Measurements from ENCODE around the gene SIX2. TPM values are rescaled to one million over a fixed set of nuclear protein-coding genes. Genes with fewer than 3 reads are reported as not detected.
A peak's percentile ranks its signal among the peaks of the same experiment; 100 is the strongest.

Gene SIX2
- total RNA-seq, 1 donor from 2014 or later = 22.2 TPM

DNA sequence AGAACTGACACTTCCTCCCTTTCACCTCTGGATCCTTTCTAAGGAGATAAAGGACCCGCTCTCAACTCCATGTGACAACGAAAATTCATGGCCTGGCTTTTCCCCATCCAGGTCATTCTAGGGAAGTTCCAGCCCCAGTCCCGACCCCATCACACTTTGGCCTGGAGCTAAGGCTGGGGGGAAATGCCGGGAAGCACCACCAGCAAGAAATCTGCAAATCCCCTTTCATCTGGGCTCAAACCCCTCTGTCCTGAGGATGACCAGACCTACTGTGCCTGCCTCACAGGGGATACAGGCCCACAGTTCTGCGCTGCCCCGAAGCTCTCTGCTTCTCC is 1.3 kb downstream of the SIX2 start:
- TF ChIP-seq, protein P1, sequence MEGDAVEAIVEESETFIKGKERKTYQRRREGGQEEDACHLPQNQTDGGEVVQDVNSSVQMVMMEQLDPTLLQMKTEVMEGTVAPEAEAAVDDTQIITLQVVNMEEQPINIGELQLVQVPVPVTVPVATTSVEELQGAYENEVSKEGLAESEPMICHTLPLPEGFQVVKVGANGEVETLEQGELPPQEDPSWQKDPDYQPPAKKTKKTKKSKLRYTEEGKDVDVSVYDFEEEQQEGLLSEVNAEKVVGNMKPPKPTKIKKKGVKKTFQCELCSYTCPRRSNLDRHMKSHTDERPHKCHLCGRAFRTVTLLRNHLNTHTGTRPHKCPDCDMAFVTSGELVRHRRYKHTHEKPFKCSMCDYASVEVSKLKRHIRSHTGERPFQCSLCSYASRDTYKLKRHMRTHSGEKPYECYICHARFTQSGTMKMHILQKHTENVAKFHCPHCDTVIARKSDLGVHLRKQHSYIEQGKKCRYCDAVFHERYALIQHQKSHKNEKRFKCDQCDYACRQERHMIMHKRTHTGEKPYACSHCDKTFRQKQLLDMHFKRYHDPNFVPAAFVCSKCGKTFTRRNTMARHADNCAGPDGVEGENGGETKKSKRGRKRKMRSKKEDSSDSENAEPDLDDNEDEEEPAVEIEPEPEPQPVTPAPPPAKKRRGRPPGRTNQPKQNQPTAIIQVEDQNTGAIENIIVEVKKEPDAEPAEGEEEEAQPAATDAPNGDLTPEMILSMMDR (IDR thresholded peaks at IDR 0.05) = no peak
- Histone ChIP-seq H3K4me1 (peaks cover 5 to 17% of the 10 kb centered on the region in 2 donors), H3K4me3 (peak overlapping the region; percentile 66 to 75), H3K27me3 (no peaks in the 10 kb centered on the region), H3K36me3 (peaks cover 0 to 8% of the 10 kb centered on the region in 2 donors), H3K9me3 (no peaks in the 10 kb centered on the region), H3K27ac (no peak overlapping the region)
- no peak for DNase-seq (ENCODE audit: low spot score in 2 of 2)
- intact Hi-C loops (cut with DNase I) = loop anchor here (5.0 kb wide), 2 partner anchors 424 to 841 kb away; partner anchors contain the start of gene PPM1B

DNA sequence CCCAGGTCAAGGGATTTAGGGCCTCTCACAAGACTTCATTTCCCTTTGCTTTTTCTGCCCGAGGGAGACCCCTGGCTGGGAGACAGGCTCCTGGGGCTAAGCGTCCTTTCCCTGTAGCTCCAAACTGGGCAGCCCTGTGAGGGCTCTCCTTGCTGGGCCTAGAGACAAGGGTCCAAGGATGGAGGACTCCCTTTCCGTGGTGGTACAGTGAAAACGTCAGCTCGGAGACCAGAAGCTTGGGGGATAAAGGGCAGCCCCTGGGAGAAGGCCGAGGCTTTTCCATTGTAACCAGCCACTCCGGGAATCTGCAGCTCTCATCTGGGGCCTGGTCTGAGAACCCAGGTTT is 2.3 kb downstream of the SIX2 start:
- Histone ChIP-seq H3K27ac (no peak overlapping the region), H3K9me3 (no peaks in the 10 kb centered on the region), H3K4me3 (no peak overlapping the region), H3K36me3 (peaks cover 0 to 8% of the 10 kb centered on the region in 2 donors), H3K27me3 (no peaks in the 10 kb centered on the region), H3K4me1 (peaks cover 5 to 16% of the 10 kb centered on the region in 2 donors)
- TF ChIP-seq, protein P1 (IDR thresholded peaks at IDR 0.05) = no peak
- DNase-seq (ENCODE audit: low spot score in 2 of 2) = no peak
- intact Hi-C loops (cut with DNase I) = loop anchor here (5.0 kb wide), 2 partner anchors 425 to 840 kb away; partner anchors contain the start of gene PPM1B

DNA sequence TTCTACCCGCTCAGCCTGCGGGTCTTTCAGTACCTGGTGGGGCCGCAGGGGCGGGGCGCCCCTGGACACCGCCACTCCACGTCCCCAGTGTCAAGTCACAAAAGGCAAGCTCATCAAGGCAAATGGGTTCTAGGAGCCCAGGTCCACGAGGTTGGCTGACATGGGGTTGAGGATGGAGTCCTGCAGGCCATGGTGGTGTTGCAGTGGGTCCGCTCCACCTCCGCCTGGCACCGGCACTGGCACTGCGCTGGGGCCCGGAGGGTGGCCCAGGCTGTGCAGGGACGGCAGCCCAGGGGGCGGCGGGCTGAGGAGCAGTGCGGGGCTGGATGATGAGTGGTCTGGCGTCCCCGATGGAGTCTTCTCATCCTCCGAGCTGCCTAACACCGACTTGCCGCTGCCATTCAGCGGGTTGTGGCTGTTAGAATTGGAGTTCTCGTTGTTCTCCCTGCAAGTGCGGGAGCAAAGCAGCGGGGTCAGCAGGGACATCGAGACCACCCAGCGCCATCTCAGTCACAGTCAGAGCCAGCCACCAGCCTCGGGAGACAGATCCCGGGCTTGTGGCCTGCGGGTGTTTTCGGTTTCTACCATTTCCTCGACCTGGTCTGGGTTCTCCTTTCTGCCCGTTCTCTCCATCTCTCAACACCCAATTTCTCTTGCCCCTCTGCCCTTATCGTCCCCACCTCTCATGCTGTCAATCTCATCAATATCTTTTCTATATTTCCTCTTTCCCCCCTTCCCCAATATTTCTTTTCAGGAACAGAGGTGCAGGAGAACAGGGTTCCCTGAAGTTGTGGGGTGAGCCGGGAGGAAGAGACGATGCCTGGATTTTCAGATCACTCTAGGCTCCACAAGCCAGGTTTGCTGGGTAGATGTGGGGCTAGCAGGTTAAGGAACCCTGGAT is 3.0 kb downstream of the SIX2 start:
- Histone ChIP-seq H3K9me3 (no peaks in the 10 kb centered on the region), H3K36me3 (peaks cover 0 to 8% of the 10 kb centered on the region in 2 donors), H3K27ac (no peak overlapping the region), H3K4me1 (peaks cover 5 to 16% of the 10 kb centered on the region in 2 donors), H3K4me3 (no peak overlapping the region), H3K27me3 (no peaks in the 10 kb centered on the region)
- DNase-seq (ENCODE audit: low spot score in 2 of 2) = no peak
- TF ChIP-seq, protein P1 (IDR thresholded peaks at IDR 0.05) = no peak
- intact Hi-C loops (cut with DNase I) = loop anchor here (5.0 kb wide), 2 partner anchors 426 to 839 kb away; partner anchors contain the start of gene PPM1B

DNA sequence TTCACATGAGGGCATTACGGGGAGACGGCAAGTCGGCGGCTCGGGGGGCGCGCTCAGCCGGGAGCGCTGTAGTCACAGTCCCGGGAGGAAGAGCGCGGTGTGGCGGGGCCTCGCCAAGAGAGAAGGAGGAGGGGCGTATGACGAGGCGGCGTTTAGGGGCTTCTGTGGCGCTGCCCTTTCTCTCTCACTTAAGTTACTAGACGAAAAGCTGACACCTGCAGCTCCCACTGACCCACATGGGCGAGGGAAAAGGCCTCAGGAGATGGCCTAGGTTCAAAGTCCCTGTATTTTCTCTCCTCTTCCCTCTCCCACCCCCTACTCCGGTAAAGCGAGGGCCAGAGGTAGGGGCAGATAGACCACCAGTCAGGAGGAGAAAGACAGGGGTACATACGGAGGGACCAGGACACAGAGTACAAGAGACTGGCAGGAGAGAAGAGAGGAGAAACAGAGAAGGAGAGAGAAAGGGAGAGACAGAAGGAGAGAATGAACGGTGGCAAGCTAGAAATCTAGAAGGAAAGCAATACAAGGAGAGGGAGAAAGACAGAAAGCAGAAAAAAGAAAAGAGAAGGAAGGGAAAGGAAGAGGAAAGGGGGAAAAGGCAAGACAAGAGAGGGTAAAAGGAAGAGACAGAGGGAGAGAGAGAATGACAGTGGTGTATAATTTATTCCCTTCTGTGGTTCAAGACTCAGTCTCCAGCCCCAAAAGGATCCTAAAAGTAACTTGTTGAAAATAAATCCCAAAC is 3.8 kb downstream of the SIX2 start:
- peaks cover 2% of the 10 kb centered on the region for H3K27me3 ChIP-seq
- H3K27ac ChIP-seq = no peak overlapping the region
- TF ChIP-seq, protein P1 (IDR thresholded peaks at IDR 0.05) = no peak
- H3K36me3 ChIP-seq = peaks cover 0 to 8% of the 10 kb centered on the region in 2 donors
- no peak overlapping the region for H3K4me3 ChIP-seq
- DNase-seq (ENCODE audit: low spot score in 2 of 2) = no peak
- intact Hi-C loops (cut with DNase I) = loop anchor here (5.0 kb wide), 2 partner anchors 427 to 838 kb away; partner anchors contain the start of gene PPM1B
- no peaks in the 10 kb centered on the region for H3K9me3 ChIP-seq
- peaks cover 5 to 10% of the 10 kb centered on the region in 2 donors for H3K4me1 ChIP-seq

DNA sequence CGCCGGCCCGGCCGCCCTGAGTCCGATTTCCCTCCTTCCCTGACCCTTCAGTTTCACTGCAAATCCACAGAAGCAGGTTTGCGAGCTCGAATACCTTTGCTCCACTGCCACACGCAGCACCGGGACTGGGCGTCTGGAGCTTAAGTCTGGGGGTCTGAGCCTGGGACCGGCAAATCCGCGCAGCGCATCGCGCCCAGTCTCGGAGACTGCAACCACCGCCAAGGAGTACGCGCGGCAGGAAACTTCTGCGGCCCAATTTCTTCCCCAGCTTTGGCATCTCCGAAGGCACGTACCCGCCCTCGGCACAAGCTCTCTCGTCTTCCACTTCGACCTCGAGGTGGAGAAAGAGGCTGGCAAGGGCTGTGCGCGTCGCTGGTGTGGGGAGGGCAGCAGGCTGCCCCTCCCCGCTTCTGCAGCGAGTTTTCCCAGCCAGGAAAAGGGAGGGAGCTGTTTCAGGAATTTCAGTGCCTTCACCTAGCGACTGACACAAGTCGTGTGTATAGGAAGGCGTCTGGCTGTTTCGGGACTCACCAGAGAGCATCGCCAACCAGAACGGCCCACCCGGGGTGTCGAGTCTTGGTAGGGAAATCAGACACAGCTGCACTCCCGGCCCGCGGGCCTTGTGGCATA is 4.6 kb downstream of the SIX2 start:
- no peaks in the 10 kb centered on the region for H3K9me3 ChIP-seq
- H3K4me3 ChIP-seq = no peak overlapping the region
- TF ChIP-seq, protein P1 (IDR thresholded peaks at IDR 0.05) = no peak
- DNase-seq (ENCODE audit: low spot score in 2 of 2) = no peak
- peaks cover 8% of the 10 kb centered on the region for H3K27me3 ChIP-seq
- H3K27ac ChIP-seq = no peak overlapping the region
- peaks cover 0 to 8% of the 10 kb centered on the region in 2 donors for H3K36me3 ChIP-seq
- H3K4me1 ChIP-seq = peaks cover 5 to 10% of the 10 kb centered on the region in 2 donors
- intact Hi-C loops (cut with DNase I) = loop anchor here (5.0 kb wide), 2 partner anchors 428 to 837 kb away; partner anchors contain the start of gene PPM1B
